IPS DF 6.9 (cell line): ENCODE results near the gene ZBTB34.

Source experiments
- DNase-seq: peaks from one replicate; pipeline ENCODE4 v3.0.0-alpha.2; 2013; ENCODE audit warnings: low read depth, low spot score
- H3K27ac ChIP-seq: one replicate; pipeline ENCODE4 v1.5.1; 2013; ENCODE audit warnings: low read length, control low read depth
- H3K27me3 ChIP-seq: 2 replicates; pipeline ENCODE4 v1.6.1; 2013; ENCODE audit warnings: mild to moderate bottlenecking, low read length; ENCODE audit not compliant: control insufficient read depth, insufficient read depth
- H3K36me3 ChIP-seq: 2 replicates; pipeline ENCODE4 v1.6.1; 2013; ENCODE audit warnings: low read length; ENCODE audit not compliant: control insufficient read depth, insufficient read depth
- H3K4me1 ChIP-seq: 2 replicates; pipeline ENCODE4 v1.6.1; 2013; ENCODE audit warnings: low read length; ENCODE audit not compliant: control insufficient read depth, insufficient read depth
- H3K4me3 ChIP-seq: 2 replicates; pipeline ENCODE4 v1.5.1; 2013; ENCODE audit warnings: mild to moderate bottlenecking, low read length
- H3K9me3 ChIP-seq: 2 replicates; pipeline ENCODE4 v1.6.1; 2013; ENCODE audit warnings: low read length, inconsistent platforms; ENCODE audit not compliant: control insufficient read depth, insufficient read depth
- WGBS: extraction: QIAGEN DNeasy Blood & Tissue Kit; methylation state at CpG from one replicate; pipeline ENCODE4 v1.1.7; 2013; ENCODE audit warnings: mixed read lengths, missing lambda C conversion rate; ENCODE audit not compliant: insufficient read length, insufficient coverage; 5-methylcytosine and 5-hydroxymethylcytosine counted together

The ZBTB34 gene

GRCh38 chr9:126842220-126842842, 18.1 kb upstream of the ZBTB34 start:
- no peaks in the 10 kb centered on the region for H3K36me3 ChIP-seq
- no peak overlapping the region for H3K27ac ChIP-seq
- no peaks in the 10 kb centered on the region for H3K4me1 ChIP-seq
- H3K4me3 ChIP-seq, result no peak overlapping the region
- WGBS, result no CpG with 5 or more reads among the region's 13 CpGs
- no peak for DNase-seq
- no peaks in the 10 kb centered on the region for H3K27me3 ChIP-seq
- H3K9me3 ChIP-seq, result no peaks in the 10 kb centered on the region

GRCh38 chr9:126842977-126843799, 17.3 kb upstream of the ZBTB34 start:
- Histone ChIP-seq H3K27me3 (no peaks in the 10 kb centered on the region), H3K4me3 (no peak overlapping the region), H3K9me3 (no peaks in the 10 kb centered on the region), H3K36me3 (no peaks in the 10 kb centered on the region), H3K27ac (no peak overlapping the region), H3K4me1 (no peaks in the 10 kb centered on the region)
- no CpG with 5 or more reads among the region's 10 CpGs for WGBS
- no peak for DNase-seq

- Histone ChIP-seq H3K27ac (no peak overlapping the region), H3K27me3 (no peaks in the 10 kb centered on the region), H3K4me3 (no peak overlapping the region), H3K4me1 (no peaks in the 10 kb centered on the region), H3K9me3 (no peaks in the 10 kb centered on the region), H3K36me3 (no peaks in the 10 kb centered on the region)
- DNase-seq, result no peak
- WGBS, result no CpG with 5 or more reads among the region's 5 CpGs
Observed at GRCh38 chr9:126844085-126844484, 16.4 kb upstream of the ZBTB34 start.

- no peak overlapping the region for H3K4me3 ChIP-seq
- H3K27me3 ChIP-seq, result no peaks in the 10 kb centered on the region
- no peaks in the 10 kb centered on the region for H3K9me3 ChIP-seq
- no peak overlapping the region for H3K27ac ChIP-seq
- DNase-seq, result no peak
- H3K4me1 ChIP-seq, result no peaks in the 10 kb centered on the region
- whole genome bisulfite sequencing, result no CpG with 5 or more reads among the region's 8 CpGs
- no peaks in the 10 kb centered on the region for H3K36me3 ChIP-seq
Observed at GRCh38 chr9:126847051-126847450, 13.4 kb upstream of the ZBTB34 start.

- no peaks in the 10 kb centered on the region for H3K36me3 ChIP-seq
- DNase-seq, result no peak
- H3K27ac ChIP-seq, result no peak overlapping the region
- H3K4me3 ChIP-seq, result no peak overlapping the region
- no peaks in the 10 kb centered on the region for H3K4me1 ChIP-seq
- H3K27me3 ChIP-seq, result no peaks in the 10 kb centered on the region
- no CpG with 5 or more reads among the region's 8 CpGs for WGBS
- H3K9me3 ChIP-seq, result no peaks in the 10 kb centered on the region
Observed at GRCh38 chr9:126849591-126850225, 10.7 kb upstream of the ZBTB34 start.

GRCh38 chr9:126851286-126851880, 9.1 kb upstream of the ZBTB34 start:
- H3K4me3 ChIP-seq, result no peak overlapping the region
- no peak overlapping the region for H3K27ac ChIP-seq
- H3K27me3 ChIP-seq, result no peaks in the 10 kb centered on the region
- H3K36me3 ChIP-seq, result no peaks in the 10 kb centered on the region
- no peaks in the 10 kb centered on the region for H3K9me3 ChIP-seq
- no peak for DNase-seq
- no CpG with 5 or more reads among the region's 6 CpGs for WGBS
- no peaks in the 10 kb centered on the region for H3K4me1 ChIP-seq

- no peaks in the 10 kb centered on the region for H3K4me1 ChIP-seq
- no peaks in the 10 kb centered on the region for H3K27me3 ChIP-seq
- no peak overlapping the region for H3K4me3 ChIP-seq
- no peak for DNase-seq
- no CpG with 5 or more reads among the region's 3 CpGs for WGBS
- no peak overlapping the region for H3K27ac ChIP-seq
- no peaks in the 10 kb centered on the region for H3K36me3 ChIP-seq
- H3K9me3 ChIP-seq, result no peaks in the 10 kb centered on the region
Observed at GRCh38 chr9:126852086-126852688, 8.3 kb upstream of the ZBTB34 start.

- H3K36me3 ChIP-seq, result no peaks in the 10 kb centered on the region
- H3K4me3 ChIP-seq, result no peak overlapping the region
- H3K9me3 ChIP-seq, result no peaks in the 10 kb centered on the region
- H3K27me3 ChIP-seq, result no peaks in the 10 kb centered on the region
- DNase-seq, result no peak
- no peak overlapping the region for H3K27ac ChIP-seq
- no peaks in the 10 kb centered on the region for H3K4me1 ChIP-seq
- WGBS, result no CpG with 5 or more reads among the region's 5 CpGs
Observed at GRCh38 chr9:126853667-126854066, 6.8 kb upstream of the ZBTB34 start.

- no peaks in the 10 kb centered on the region for H3K36me3 ChIP-seq
- no peak for DNase-seq
- H3K27me3 ChIP-seq, result no peaks in the 10 kb centered on the region
- no CpG with 5 or more reads among the region's 7 CpGs for WGBS
- no peaks in the 10 kb centered on the region for H3K9me3 ChIP-seq
- no peaks in the 10 kb centered on the region for H3K4me1 ChIP-seq
- no peak overlapping the region for H3K4me3 ChIP-seq
- no peak overlapping the region for H3K27ac ChIP-seq
Observed at GRCh38 chr9:126854734-126855133, 5.7 kb upstream of the ZBTB34 start.

GRCh38 chr9:126856326-126856877, 4.0 kb upstream of the ZBTB34 start:
- Histone ChIP-seq H3K36me3 (no peaks in the 10 kb centered on the region), H3K27me3 (no peaks in the 10 kb centered on the region), H3K4me3 (no peak overlapping the region), H3K4me1 (no peaks in the 10 kb centered on the region), H3K27ac (no peak overlapping the region), H3K9me3 (no peaks in the 10 kb centered on the region)
- no CpG with 5 or more reads among the region's 6 CpGs for WGBS
- DNase-seq, result no peak
